Measurements from ENCODE around the gene ADGRF4.

The ADGRF4 gene

DNA sequence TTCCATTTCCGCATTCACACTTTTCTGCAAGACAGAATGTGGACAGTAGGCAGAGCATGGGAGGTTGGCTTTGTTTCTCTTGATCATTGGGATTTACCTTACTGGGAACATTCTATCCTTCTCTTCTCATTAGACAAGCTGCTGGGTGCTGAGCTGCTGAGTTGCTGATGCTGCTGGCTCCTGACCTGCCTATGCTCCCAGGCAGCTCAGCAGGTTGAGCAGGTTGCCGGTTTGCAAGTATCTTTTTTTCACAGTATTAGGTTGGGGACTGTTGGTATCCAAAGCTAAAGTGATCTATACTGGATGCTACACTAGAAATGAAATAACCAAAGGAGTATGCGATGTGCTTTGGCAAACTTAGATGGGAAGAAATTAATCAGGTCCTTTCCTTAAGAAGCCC lies 23.7 kb upstream of the ADGRF4 start:
- Mint-ChIP-seq H3K27me3 (peaks cover 58% of the 10 kb centered on the region), H3K9me3 (no peaks in the 10 kb centered on the region), H3K4me1 (no peaks in the 10 kb centered on the region), H3K4me3 (no peak overlapping the region), H3K27ac (no peak overlapping the region)
- no peak for ATAC-seq
- DNase-seq = no peak

DNA sequence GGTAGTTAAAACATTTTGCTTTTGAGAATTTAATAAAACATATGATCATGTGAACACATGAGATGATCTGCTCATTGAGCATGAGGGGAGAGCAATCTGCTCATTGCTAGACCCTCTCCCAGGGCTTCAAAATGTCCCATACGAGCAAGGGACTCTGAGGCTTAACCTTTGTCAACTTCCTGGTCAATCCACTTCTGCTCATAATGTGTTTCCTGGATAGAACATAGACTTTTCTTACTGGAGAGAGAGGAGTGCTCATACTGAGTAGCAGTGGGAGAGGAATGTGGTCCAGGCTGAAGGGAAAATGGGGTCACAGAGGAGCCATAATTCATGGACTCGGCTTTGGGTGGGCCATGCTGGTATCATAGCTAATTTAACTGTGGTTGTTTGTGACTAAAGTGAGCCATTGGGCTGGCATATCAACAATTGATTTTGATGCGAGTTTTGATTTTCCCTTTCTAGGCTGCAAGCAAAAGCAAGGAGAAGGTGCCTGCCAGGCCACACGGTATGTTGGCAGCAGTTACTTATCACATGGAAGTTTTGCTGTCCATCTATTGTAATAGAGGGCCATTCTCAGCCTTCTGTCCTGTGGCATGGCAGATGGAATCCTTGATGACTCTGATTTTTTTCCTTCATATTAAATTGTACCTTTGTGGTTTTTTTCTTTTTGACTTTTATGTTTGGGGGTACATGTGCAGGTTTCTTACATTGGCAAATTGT lies 20.8 kb upstream of the ADGRF4 start:
- no peak for ATAC-seq
- Mint-ChIP-seq H3K27ac (no peak overlapping the region), H3K9me3 (no peaks in the 10 kb centered on the region), H3K4me1 (no peaks in the 10 kb centered on the region), H3K4me3 (no peak overlapping the region), H3K27me3 (peaks cover 47% of the 10 kb centered on the region)
- DNase-seq = no peak

DNA sequence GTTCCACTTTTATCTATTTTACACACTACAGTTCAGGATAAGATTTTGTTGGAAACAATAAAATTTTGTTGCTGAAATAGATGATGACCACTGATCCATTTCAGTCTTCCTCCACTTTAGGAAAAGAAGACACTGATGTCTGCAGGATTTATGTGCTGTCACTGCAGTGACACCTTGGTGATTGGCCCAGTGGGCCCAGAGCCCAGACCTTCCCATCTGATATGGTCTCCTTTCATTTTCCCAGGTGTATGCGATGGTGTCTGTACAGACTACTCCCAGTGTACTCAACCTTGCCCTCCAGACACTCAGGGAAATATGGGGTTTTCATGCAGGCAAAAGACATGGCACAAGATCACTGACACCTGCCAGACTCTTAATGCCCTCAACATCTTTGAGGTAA lies 19.6 kb upstream of the ADGRF4 start:
- ATAC-seq = no peak
- H3K9me3 Mint-ChIP-seq = no peaks in the 10 kb centered on the region
- H3K27me3 Mint-ChIP-seq = peaks cover 35% of the 10 kb centered on the region
- no peaks in the 10 kb centered on the region for H3K4me1 Mint-ChIP-seq
- no peak overlapping the region for H3K27ac Mint-ChIP-seq
- DNase-seq = no peak
- no peak overlapping the region for H3K4me3 Mint-ChIP-seq

DNA sequence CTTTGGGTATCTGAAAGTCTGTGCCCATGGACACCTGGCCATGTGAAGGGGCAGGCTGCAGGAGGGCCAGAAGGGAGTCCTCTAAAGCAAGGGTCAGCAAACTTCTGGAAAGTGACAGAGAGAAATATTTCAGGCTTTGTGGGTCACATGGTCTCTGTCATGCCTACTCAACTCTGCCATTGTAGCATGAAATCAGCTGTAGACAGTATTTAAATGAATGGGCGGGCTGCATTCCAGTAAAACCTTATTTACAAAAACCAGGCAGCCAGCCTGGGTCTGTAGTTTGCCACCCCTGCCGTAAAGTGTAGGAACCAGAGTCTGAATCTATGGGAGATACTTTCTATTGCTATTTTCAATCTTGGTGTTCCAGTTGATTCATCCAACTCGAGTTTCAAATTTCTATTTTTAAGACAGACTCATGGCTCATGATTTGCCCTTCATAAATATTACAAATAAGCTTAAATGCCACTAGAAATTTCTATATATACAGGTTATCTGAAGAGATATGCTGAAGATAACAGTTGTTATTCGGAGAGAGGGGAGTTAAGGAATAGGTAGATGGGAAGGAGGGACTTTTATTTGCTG lies 19.0 kb upstream of the ADGRF4 start:
- ATAC-seq = no peak
- H3K9me3 Mint-ChIP-seq = no peaks in the 10 kb centered on the region
- no peak for DNase-seq
- H3K4me3 Mint-ChIP-seq = no peak overlapping the region
- H3K4me1 Mint-ChIP-seq = no peaks in the 10 kb centered on the region
- H3K27me3 Mint-ChIP-seq = peaks cover 29% of the 10 kb centered on the region
- H3K27ac Mint-ChIP-seq = no peak overlapping the region

DNA sequence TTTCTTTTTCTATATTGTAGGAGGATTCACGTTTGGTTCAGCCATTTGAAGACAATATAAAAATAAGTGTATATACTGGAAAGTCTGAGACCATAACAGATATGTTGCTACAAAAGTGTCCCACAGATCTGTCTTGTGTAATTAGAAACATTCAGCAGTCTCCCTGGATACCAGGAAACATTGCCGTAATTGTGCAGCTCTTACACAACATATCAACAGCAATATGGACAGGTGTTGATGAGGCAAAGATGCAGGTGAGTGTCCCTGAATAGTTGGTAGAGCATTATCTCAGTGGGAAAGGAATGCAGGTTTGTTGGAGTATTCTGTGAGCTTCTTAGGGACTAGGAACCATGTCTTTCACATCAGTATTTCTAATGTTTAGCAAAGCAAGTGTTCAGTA lies 18.3 kb upstream of the ADGRF4 start:
- H3K4me1 Mint-ChIP-seq = no peaks in the 10 kb centered on the region
- peaks cover 23% of the 10 kb centered on the region for H3K27me3 Mint-ChIP-seq
- H3K9me3 Mint-ChIP-seq = no peaks in the 10 kb centered on the region
- ATAC-seq = no peak
- no peak overlapping the region for H3K4me3 Mint-ChIP-seq
- DNase-seq = no peak
- no peak overlapping the region for H3K27ac Mint-ChIP-seq

DNA sequence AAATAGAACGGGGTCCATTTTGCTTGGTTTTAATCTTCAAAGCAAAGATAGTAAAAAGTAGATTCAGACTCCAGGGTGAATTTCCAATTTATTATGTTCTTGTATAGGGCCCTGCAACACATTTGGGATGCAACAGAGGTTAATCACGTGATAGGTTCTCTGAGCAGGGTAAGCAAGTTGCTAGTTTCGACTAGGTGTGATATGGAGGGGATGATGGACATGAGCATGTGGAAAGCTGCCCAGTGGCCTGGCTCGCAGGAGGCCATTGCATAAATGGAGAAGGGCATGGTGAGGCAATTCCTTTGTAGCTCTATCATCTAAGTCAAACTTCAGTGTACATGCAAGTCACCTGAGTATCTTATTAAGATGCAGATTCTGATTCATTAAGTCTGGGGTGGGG lies 17.7 kb upstream of the ADGRF4 start:
- Mint-ChIP-seq H3K9me3 (no peaks in the 10 kb centered on the region), H3K27ac (no peak overlapping the region), H3K4me1 (no peaks in the 10 kb centered on the region), H3K27me3 (peaks cover 23% of the 10 kb centered on the region), H3K4me3 (no peak overlapping the region)
- no peak for ATAC-seq
- no peak for DNase-seq

DNA sequence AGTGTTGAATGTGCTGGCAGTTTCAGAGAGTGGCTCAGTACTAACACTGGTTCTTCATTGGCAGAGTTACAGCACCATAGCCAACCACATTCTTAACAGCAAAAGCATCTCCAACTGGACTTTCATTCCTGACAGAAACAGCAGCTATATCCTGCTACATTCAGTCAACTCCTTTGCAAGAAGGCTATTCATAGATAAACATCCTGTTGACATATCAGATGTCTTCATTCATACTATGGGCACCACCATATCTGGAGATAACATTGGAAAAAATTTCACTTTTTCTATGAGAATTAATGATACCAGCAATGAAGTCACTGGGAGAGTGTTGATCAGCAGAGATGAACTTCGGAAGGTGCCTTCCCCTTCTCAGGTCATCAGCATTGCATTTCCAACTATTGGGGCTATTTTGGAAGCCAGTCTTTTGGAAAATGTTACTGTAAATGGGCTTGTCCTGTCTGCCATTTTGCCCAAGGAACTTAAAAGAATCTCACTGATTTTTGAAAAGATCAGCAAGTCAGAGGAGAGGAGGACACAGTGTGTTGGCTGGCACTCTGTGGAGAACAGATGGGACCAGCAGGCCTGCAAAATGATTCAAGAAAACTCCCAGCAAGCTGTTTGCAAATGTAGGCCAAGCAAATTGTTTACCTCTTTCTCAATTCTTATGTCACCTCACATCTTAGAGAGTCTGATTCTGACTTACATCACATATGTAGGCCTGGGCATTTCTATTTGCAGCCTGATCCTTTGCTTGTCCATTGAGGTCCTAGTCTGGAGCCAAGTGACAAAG lies 17.0 kb upstream of the ADGRF4 start:
- ATAC-seq = no peak
- Mint-ChIP-seq H3K4me1 (no peaks in the 10 kb centered on the region), H3K27ac (no peak overlapping the region), H3K27me3 (peaks cover 23% of the 10 kb centered on the region), H3K9me3 (no peaks in the 10 kb centered on the region), H3K4me3 (no peak overlapping the region)
- no peak for DNase-seq

DNA sequence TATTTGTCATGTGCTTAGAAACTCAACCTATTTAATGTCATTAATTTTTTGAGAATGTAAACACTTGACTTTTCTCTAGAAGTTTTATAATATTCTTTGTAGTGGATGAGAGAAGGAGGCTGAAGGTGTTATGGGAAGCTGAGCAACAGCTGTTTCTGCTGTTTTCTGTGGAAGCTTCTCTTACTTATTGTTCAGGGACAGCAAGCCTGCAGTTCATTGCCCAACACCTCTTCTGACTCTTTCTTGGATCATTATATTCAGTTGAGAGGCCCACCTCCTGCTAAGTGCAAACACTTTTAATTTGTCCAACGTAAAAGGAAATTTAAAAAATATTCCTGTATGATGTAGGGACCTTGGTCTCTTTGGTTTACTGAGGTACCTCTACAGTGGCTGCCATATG lies 12.0 kb upstream of the ADGRF4 start:
- Mint-ChIP-seq H3K4me1 (no peaks in the 10 kb centered on the region), H3K9me3 (no peaks in the 10 kb centered on the region), H3K27me3 (peaks cover 9% of the 10 kb centered on the region), H3K4me3 (no peak overlapping the region), H3K27ac (no peak overlapping the region)
- no peak for ATAC-seq
- DNase-seq = no peak

DNA sequence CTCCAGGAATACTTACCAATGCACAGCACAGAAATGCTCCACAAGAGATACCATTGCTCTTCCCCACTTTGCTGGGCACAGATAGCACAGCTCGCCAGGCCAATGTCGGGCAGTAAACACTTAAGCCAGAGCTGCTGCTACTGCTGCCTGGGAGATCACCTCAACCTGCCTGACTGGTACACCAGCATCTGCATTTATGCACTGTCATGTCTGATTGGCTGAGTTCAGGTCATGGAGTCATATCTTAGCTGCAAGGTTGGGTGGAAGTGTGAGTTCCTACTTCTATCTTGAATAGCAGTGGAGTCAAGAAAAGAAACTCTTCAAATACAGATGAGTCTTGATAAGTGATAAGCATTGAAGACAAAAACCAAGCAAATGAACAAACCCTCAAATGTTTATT lies 10.9 kb upstream of the ADGRF4 start:
- no peak overlapping the region for H3K27ac Mint-ChIP-seq
- no peaks in the 10 kb centered on the region for H3K9me3 Mint-ChIP-seq
- DNase-seq (no peak), ATAC-seq (no peak)
- H3K4me1 Mint-ChIP-seq = no peaks in the 10 kb centered on the region
- H3K4me3 Mint-ChIP-seq = no peak overlapping the region
- peaks cover 9% of the 10 kb centered on the region for H3K27me3 Mint-ChIP-seq

DNA sequence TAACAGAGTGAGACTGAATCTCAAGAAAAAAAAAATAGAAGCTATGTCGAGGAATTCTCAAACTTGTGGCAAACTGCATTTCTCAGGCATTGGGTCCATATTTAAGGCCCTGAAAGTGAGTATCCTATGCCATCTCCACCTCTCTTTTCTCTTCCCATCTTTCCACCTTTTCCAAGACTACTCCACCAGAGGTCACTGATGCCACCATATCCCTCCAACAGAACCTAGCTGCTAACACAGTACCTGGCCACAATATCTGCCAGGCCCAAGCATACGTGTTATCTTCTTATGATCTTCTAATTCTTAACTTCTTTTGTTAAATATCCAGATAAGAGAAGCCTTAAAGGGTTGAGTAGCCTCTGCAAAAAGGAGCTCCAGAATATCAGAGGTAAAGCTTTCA lies 8.2 kb upstream of the ADGRF4 start:
- ATAC-seq = no peak
- no peaks in the 10 kb centered on the region for H3K4me1 Mint-ChIP-seq
- H3K9me3 Mint-ChIP-seq = no peaks in the 10 kb centered on the region
- no peak overlapping the region for H3K27ac Mint-ChIP-seq
- no peak overlapping the region for H3K4me3 Mint-ChIP-seq
- DNase-seq = no peak
- H3K27me3 Mint-ChIP-seq = peaks cover 9% of the 10 kb centered on the region

DNA sequence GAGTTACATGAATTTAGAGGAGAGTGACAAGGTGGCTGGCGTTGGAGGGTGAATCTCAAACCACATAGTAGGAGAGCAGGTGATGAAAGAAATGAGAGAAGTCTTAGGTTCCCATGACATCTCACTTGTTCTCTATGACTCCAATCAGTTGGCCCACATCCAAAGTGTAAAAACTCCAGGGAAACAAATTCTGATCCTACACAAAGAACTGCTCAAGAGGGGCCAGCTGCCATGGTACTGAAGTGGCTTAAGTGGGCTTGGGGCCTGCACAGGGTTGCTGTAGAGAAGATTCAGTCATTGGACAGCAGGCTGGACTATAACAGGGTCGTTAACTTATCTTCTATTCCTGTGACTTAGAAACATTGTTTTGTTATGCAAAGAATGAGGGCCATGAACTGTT lies 7.6 kb upstream of the ADGRF4 start:
- Mint-ChIP-seq H3K27ac (no peak overlapping the region), H3K27me3 (peaks cover 9% of the 10 kb centered on the region), H3K9me3 (no peaks in the 10 kb centered on the region), H3K4me1 (no peaks in the 10 kb centered on the region), H3K4me3 (no peak overlapping the region)
- ATAC-seq (no peak), DNase-seq (no peak)

DNA sequence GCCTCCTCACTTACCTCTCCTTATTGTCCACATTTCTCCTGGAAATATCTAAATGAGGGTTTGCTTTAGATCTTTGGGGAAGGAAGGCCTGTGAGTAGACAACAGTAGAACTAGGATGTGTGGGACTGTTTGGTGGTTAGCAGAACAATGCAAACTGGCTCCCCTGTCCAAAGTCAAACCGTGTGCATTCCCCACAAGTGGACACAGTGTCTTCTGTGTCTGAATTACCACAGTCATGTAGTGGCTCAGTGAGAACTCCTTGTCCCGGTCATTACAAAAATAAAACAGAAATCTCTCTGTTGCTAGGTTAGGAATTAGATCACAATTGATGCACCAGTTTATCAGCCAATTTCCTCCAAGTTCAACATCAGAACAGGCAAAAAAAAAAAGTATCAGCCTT lies 455 bp upstream of the ADGRF4 start:
- Mint-ChIP-seq H3K4me3 (no peak overlapping the region), H3K9me3 (no peaks in the 10 kb centered on the region), H3K4me1 (no peaks in the 10 kb centered on the region), H3K27me3 (peaks cover 8% of the 10 kb centered on the region), H3K27ac (no peak overlapping the region)
- no peak for DNase-seq
- ATAC-seq = no peak

DNA sequence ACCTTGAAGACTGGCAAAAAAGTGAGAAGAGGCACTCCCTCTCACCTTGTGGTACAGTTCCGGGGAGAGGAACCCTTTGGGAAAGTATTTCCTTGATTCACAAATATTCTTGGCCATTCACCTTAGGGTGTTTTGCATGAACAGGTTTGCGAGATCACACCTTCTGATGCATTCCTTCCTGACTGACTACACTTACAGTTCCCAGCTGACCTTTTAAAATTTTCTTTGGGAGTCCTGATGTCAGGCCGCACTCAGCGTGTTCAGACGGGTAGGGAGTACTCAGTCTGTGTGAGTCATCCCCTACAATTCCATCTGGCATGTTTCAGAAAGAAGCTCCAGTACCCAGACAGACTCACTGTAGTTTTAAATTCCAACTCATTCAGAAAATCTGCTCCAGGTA lies 1.7 kb downstream of the ADGRF4 start:
- Mint-ChIP-seq H3K9me3 (no peaks in the 10 kb centered on the region), H3K27me3 (peaks cover 8% of the 10 kb centered on the region)
- ATAC-seq = no peak

DNA sequence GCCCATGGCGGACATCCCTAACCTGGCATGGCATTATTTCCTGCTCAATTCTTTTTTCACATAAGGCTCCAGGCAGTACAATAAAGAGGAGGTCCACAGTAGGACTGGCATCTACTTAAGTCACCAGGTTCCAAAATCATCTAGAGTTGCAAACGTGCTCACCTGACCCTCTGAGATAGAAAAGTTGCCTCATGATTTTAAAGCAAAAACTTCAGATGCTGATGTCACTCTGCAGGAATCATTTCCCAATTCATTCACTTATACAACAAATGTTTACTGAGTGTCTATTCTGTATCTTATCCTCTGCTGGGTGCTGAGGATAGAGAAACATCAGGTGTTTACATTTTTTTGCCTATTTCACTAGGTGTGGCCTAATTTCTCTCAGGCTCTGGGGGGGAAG lies 2.2 kb downstream of the ADGRF4 start:
- Mint-ChIP-seq H3K4me3 (no peak overlapping the region), H3K27ac (no peak overlapping the region), H3K4me1 (no peaks in the 10 kb centered on the region), H3K9me3 (no peaks in the 10 kb centered on the region), H3K27me3 (peaks cover 9% of the 10 kb centered on the region)
- no peak for ATAC-seq
- DNase-seq = no peak

More for the DNA sequence above, 1.7 kb downstream of the ADGRF4 start:
- Mint-ChIP-seq H3K27ac (no peak overlapping the region), H3K4me1 (no peaks in the 10 kb centered on the region), H3K4me3 (no peak overlapping the region)
- no peak for DNase-seq

DNA sequence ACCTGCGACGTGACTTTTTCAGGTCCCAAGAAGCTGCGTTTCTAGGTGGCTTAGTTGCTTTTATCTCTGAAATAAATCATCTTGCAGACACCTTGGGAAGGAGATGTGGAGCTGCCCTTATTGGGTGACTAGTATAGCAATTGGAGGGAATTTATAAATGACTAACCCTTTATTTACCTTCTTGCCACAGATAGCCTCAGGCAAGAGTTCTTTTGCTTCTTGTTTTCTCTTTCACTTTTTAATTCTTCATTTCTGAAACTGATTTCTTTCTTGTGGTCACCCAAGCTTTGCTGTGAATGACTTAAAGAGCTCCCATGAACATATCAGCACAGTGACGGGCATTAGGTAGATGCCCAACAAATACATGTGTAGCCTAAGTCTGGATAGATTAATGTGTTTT lies 3.0 kb downstream of the ADGRF4 start:
- H3K4me1 Mint-ChIP-seq = no peaks in the 10 kb centered on the region
- ATAC-seq = peak; percentile 88
- H3K27ac Mint-ChIP-seq = no peak overlapping the region

DNA sequence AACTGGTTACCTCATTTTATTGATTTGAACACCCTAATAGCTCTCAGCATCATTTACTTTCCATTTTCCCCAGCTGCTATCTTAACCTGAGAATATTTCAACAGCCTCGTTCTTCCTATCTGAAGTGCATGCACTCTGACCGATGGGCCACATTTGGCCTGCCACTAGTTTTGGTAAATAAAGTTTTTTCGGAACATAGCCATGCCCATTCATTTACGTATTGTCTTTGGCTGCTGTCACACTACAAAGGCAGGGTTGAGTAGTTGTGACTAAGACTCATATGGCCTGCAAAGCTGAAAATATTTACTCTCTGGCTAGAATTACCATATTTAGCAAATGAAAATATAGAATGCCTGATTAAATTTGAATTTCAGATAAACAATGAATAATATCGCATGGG lies 10.8 kb downstream of the ADGRF4 start:
- no peaks in the 10 kb centered on the region for H3K9me3 Mint-ChIP-seq
- H3K4me1 Mint-ChIP-seq = no peaks in the 10 kb centered on the region
- peaks cover 67% of the 10 kb centered on the region for H3K27me3 Mint-ChIP-seq
- no peak overlapping the region for H3K27ac Mint-ChIP-seq
- no peak overlapping the region for H3K4me3 Mint-ChIP-seq
- DNase-seq (no peak), ATAC-seq (no peak)

More for the DNA sequence above, 3.0 kb downstream of the ADGRF4 start:
- Mint-ChIP-seq H3K4me3 (no peak overlapping the region), H3K27me3 (peaks cover 17% of the 10 kb centered on the region), H3K9me3 (no peaks in the 10 kb centered on the region)
- no peak for DNase-seq
